ENCODE data around the gene ASXL1. TPM values are rescaled to one million over a fixed set of nuclear protein-coding genes. Genes with fewer than 3 reads are reported as not detected.
"Not testable (repeated sequence)": the region's sequence is repeated elsewhere in the genome, so short reads cannot be mapped to it uniquely, and the experiment has no call there.

The ASXL1 gene
- total and polyA plus RNA-seq, 3 experiments from 2014 or later: 19.8 to 133 (median 131) TPM

- no peak overlapping the region for H3K27ac ChIP-seq (ENCODE audit: low read depth, low read length)
- peak overlapping the region in 3 of 7 donors; percentile 5 to 14 (median 7) for H3K4me3 Mint-ChIP-seq
- POLR2A ChIA-PET: interaction anchor here (0.6 kb wide), 1 partner anchor 9 kb away, joined by 5 read pairs; no protein-coding TSS in a partner anchor
Measured at GRCh38 chr20:32366380-32366779, 8.2 kb downstream of the ASXL1 start.

GRCh38 chr20:32368323-32368722 is 10.2 kb downstream of the ASXL1 start:
- Mint-ChIP-seq H3K4me1 (peaks cover 48 to 62% (median 57%) of the 10 kb centered on the region in 3 donors), H3K27me3 (no peaks in the 10 kb centered on the region), H3K27ac (peak overlapping the region in 5 of 8 donors; percentile 51 to 75 (median 71)), H3K36me3 (peaks cover 0 to 48% (median 7%) of the 10 kb centered on the region in 3 donors), H3K9me3 (no peaks in the 10 kb centered on the region), H3K4me3 (no peak overlapping the region)
- peaks cover 50% of the 10 kb centered on the region for H3K4me1 ChIP-seq (ENCODE audit: insufficient read depth, low read length)
- no peak overlapping the region for H3K4me3 ChIP-seq (ENCODE audit: low read length)
- peaks cover 8% of the 10 kb centered on the region for H3K36me3 ChIP-seq (ENCODE audit: insufficient read depth, low read length)
- ChIA-PET CTCF (interaction anchor here (1.1 kb wide), 1 partner anchor 11 kb away, joined by 3 read pairs; the partner anchor contains the start of gene ASXL1), POLR2A (no interaction called here)
- H3K27me3 ChIP-seq (ENCODE audit: insufficient read depth, low read length, poor library complexity, severe bottlenecking): no peaks in the 10 kb centered on the region
- H3K9me3 ChIP-seq (ENCODE audit: low read length): no peaks in the 10 kb centered on the region
- H3K27ac ChIP-seq (ENCODE audit: low read depth, low read length): no peak overlapping the region
- DNase-seq: no peak

More at GRCh38 chr20:32366380-32366779, 8.2 kb downstream of the ASXL1 start:
- Mint-ChIP-seq H3K27me3 (no peaks in the 10 kb centered on the region), H3K4me1 (peaks cover 64 to 82% (median 76%) of the 10 kb centered on the region in 3 donors), H3K36me3 (peaks cover 0 to 39% (median 7%) of the 10 kb centered on the region in 3 donors), H3K27ac (peak overlapping the region in 7 of 8 donors; percentile 37 to 95 (median 68)), H3K9me3 (no peaks in the 10 kb centered on the region)
- CTCF ChIA-PET: no interaction called here
- Histone ChIP-seq H3K9me3 (ENCODE audit: low read length) (no peaks in the 10 kb centered on the region), H3K27me3 (ENCODE audit: insufficient read depth, low read length, poor library complexity, severe bottlenecking) (no peaks in the 10 kb centered on the region), H3K4me3 (ENCODE audit: low read length) (no peak overlapping the region), H3K4me1 (ENCODE audit: insufficient read depth, low read length) (peaks cover 69% of the 10 kb centered on the region), H3K36me3 (ENCODE audit: insufficient read depth, low read length) (peaks cover 4% of the 10 kb centered on the region)
- no peak for DNase-seq

- no peaks in the 10 kb centered on the region for H3K27me3 Mint-ChIP-seq
- CTCF ChIA-PET: no interaction called here
- no peak for DNase-seq
- Histone ChIP-seq H3K4me1 (ENCODE audit: insufficient read depth, low read length) (peaks cover 43% of the 10 kb centered on the region), H3K9me3 (ENCODE audit: low read length) (no peaks in the 10 kb centered on the region), H3K27me3 (ENCODE audit: insufficient read depth, low read length, poor library complexity, severe bottlenecking) (no peaks in the 10 kb centered on the region), H3K27ac (ENCODE audit: low read depth, low read length) (no peak overlapping the region), H3K36me3 (ENCODE audit: insufficient read depth, low read length) (peaks cover 8% of the 10 kb centered on the region), H3K4me3 (ENCODE audit: low read length) (no peak overlapping the region)
- peak overlapping the region in 4 of 8 donors; percentile 1 to 32 (median 16) for H3K27ac Mint-ChIP-seq
- H3K4me3 Mint-ChIP-seq: no peak overlapping the region
- peaks cover 0 to 52% (median 7%) of the 10 kb centered on the region in 3 donors for H3K36me3 Mint-ChIP-seq
- H3K4me1 Mint-ChIP-seq: peaks cover 42 to 56% (median 51%) of the 10 kb centered on the region in 3 donors
- POLR2A ChIA-PET: no interaction called here
- H3K9me3 Mint-ChIP-seq: no peaks in the 10 kb centered on the region
Measured at GRCh38 chr20:32368925-32369324, 10.8 kb downstream of the ASXL1 start.

GRCh38 chr20:32370897-32371296 is 12.8 kb downstream of the ASXL1 start:
- no peak for DNase-seq
- Histone ChIP-seq H3K4me1 (ENCODE audit: insufficient read depth, low read length) (peaks cover 24% of the 10 kb centered on the region), H3K4me3 (ENCODE audit: low read length) (no peak overlapping the region), H3K36me3 (ENCODE audit: insufficient read depth, low read length) (peaks cover 8% of the 10 kb centered on the region), H3K9me3 (ENCODE audit: low read length) (no peaks in the 10 kb centered on the region), H3K27me3 (ENCODE audit: insufficient read depth, low read length, poor library complexity, severe bottlenecking) (no peaks in the 10 kb centered on the region), H3K27ac (ENCODE audit: low read depth, low read length) (no peak overlapping the region)
- Mint-ChIP-seq H3K4me3 (no peak overlapping the region), H3K9me3 (no peaks in the 10 kb centered on the region), H3K36me3 (peaks cover 0 to 64% (median 8%) of the 10 kb centered on the region in 3 donors), H3K27ac (peak overlapping the region in 2 of 8 donors; percentile 73 to 92), H3K27me3 (no peaks in the 10 kb centered on the region), H3K4me1 (peaks cover 26 to 36% (median 32%) of the 10 kb centered on the region in 3 donors)
- ChIA-PET CTCF (interaction anchor here (1.1 to 1.4 kb wide), 2 partner anchors 11 to 13 kb away, joined by 3 read pairs; no protein-coding TSS in a partner anchor), POLR2A (interaction anchor here (1.2 kb wide), 1 partner anchor 12 kb away, joined by 3 read pairs; no protein-coding TSS in a partner anchor)

- Histone ChIP-seq H3K4me1 (ENCODE audit: insufficient read depth, low read length) (no peaks in the 10 kb centered on the region), H3K4me3 (ENCODE audit: low read length) (no peak overlapping the region), H3K27ac (ENCODE audit: low read depth, low read length) (no peak overlapping the region), H3K9me3 (ENCODE audit: low read length) (no peaks in the 10 kb centered on the region), H3K36me3 (ENCODE audit: insufficient read depth, low read length) (no peaks in the 10 kb centered on the region), H3K27me3 (ENCODE audit: insufficient read depth, low read length, poor library complexity, severe bottlenecking) (no peaks in the 10 kb centered on the region)
- ChIA-PET CTCF (no interaction called here), POLR2A (no interaction called here)
- H3K9me3 Mint-ChIP-seq: no peaks in the 10 kb centered on the region
- peaks cover 5 to 17% (median 15%) of the 10 kb centered on the region in 3 donors for H3K4me1 Mint-ChIP-seq
- peaks cover 0 to 50% (median 4%) of the 10 kb centered on the region in 3 donors for H3K36me3 Mint-ChIP-seq
- peak overlapping the region in 3 of 8 donors; percentile 6 to 33 (median 30) for H3K27ac Mint-ChIP-seq
- no peak for DNase-seq
- no peaks in the 10 kb centered on the region for H3K27me3 Mint-ChIP-seq
- H3K4me3 Mint-ChIP-seq: no peak overlapping the region
Measured at GRCh38 chr20:32378461-32378860, 20.3 kb downstream of the ASXL1 start.

- H3K27me3 ChIP-seq (ENCODE audit: insufficient read depth, low read length, poor library complexity, severe bottlenecking); H3K4me1 ChIP-seq (ENCODE audit: insufficient read depth, low read length); POLR2A ChIA-PET; CTCF ChIA-PET; H3K4me3 ChIP-seq (ENCODE audit: low read length); DNase-seq; H3K27ac ChIP-seq (ENCODE audit: low read depth, low read length); H3K27me3 Mint-ChIP-seq; H3K9me3 Mint-ChIP-seq; H3K9me3 ChIP-seq (ENCODE audit: low read length); H3K4me3 Mint-ChIP-seq; H3K36me3 ChIP-seq (ENCODE audit: insufficient read depth, low read length): not testable (repeated sequence)
- Mint-ChIP-seq H3K36me3 (peaks cover 0 to 51% (median 2%) of the 10 kb centered on the region in 3 donors), H3K4me1 (peaks cover 18 to 32% (median 29%) of the 10 kb centered on the region in 3 donors), H3K27ac (peak overlapping the region in 1 of 8 donors; percentile 69)
Measured at GRCh38 chr20:32380037-32380436, 21.9 kb downstream of the ASXL1 start.

GRCh38 chr20:32380745-32381144 is 22.6 kb downstream of the ASXL1 start:
- CTCF ChIA-PET: no interaction called here
- Histone ChIP-seq H3K4me3 (ENCODE audit: low read length) (no peak overlapping the region), H3K4me1 (ENCODE audit: insufficient read depth, low read length) (peaks cover under 1% of the 10 kb centered on the region), H3K27me3 (ENCODE audit: insufficient read depth, low read length, poor library complexity, severe bottlenecking) (no peaks in the 10 kb centered on the region), H3K27ac (ENCODE audit: low read depth, low read length) (no peak overlapping the region), H3K36me3 (ENCODE audit: insufficient read depth, low read length) (no peaks in the 10 kb centered on the region), H3K9me3 (ENCODE audit: low read length) (no peaks in the 10 kb centered on the region)
- H3K4me3 Mint-ChIP-seq: no peak overlapping the region
- H3K27ac Mint-ChIP-seq: peak overlapping the region in 2 of 8 donors; percentile 17 to 69
- peaks cover 24 to 40% (median 36%) of the 10 kb centered on the region in 3 donors for H3K4me1 Mint-ChIP-seq
- DNase-seq: no peak
- POLR2A ChIA-PET: interaction anchor here (0.6 kb wide), 1 partner anchor 27 kb away, joined by 3 read pairs; no protein-coding TSS in a partner anchor
- H3K9me3 Mint-ChIP-seq: no peaks in the 10 kb centered on the region
- H3K27me3 Mint-ChIP-seq: no peaks in the 10 kb centered on the region
- peaks cover 0 to 51% (median 2%) of the 10 kb centered on the region in 3 donors for H3K36me3 Mint-ChIP-seq

- ChIA-PET POLR2A (no interaction called here), CTCF (interaction anchor here (1.0 kb wide), 1 partner anchor 23 kb away, joined by 3 read pairs; no protein-coding TSS in a partner anchor)
- no peak overlapping the region for H3K4me3 Mint-ChIP-seq
- no peaks in the 10 kb centered on the region for H3K36me3 ChIP-seq (ENCODE audit: insufficient read depth, low read length)
- H3K4me1 ChIP-seq (ENCODE audit: insufficient read depth, low read length): peaks cover 15% of the 10 kb centered on the region
- no peak overlapping the region for H3K27ac ChIP-seq (ENCODE audit: low read depth, low read length)
- DNase-seq: no peak
- H3K4me3 ChIP-seq (ENCODE audit: low read length): no peak overlapping the region
- H3K4me1 Mint-ChIP-seq: peaks cover 32 to 52% (median 51%) of the 10 kb centered on the region in 3 donors
- no peaks in the 10 kb centered on the region for H3K27me3 Mint-ChIP-seq
- no peaks in the 10 kb centered on the region for H3K27me3 ChIP-seq (ENCODE audit: insufficient read depth, low read length, poor library complexity, severe bottlenecking)
- peaks cover 0 to 47% (median 2%) of the 10 kb centered on the region in 3 donors for H3K36me3 Mint-ChIP-seq
- H3K27ac Mint-ChIP-seq: no peak overlapping the region
- H3K9me3 ChIP-seq (ENCODE audit: low read length): no peaks in the 10 kb centered on the region
- no peaks in the 10 kb centered on the region for H3K9me3 Mint-ChIP-seq
Measured at GRCh38 chr20:32382102-32382950, 24.2 kb downstream of the ASXL1 start.

All from CD8-positive, alpha-beta memory T cell (primary cell).